ENCODE measurements around the gene OR5AK2. TPM values are rescaled to one million over a fixed set of nuclear protein-coding genes. Genes with fewer than 3 reads are reported as not detected.
"Not testable (repeated sequence)": the region's sequence is repeated elsewhere in the genome, so short reads cannot be mapped to it uniquely, and the experiment has no call there.

Gene OR5AK2, protein sequence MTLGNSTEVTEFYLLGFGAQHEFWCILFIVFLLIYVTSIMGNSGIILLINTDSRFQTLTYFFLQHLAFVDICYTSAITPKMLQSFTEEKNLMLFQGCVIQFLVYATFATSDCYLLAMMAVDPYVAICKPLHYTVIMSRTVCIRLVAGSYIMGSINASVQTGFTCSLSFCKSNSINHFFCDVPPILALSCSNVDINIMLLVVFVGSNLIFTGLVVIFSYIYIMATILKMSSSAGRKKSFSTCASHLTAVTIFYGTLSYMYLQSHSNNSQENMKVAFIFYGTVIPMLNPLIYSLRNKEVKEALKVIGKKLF
- total RNA-seq, result not detected in 2 replicates

- DNase-seq (ENCODE audit: low read depth), result no peak
Measured at GRCh38 chr11:56988614-56989013, at the start of gene OR5AK2. Gene OR5AK2, plus strand, starts transcription at chr11:56988914. Its CDS starts 0 bp downstream, at chr11:56988914.

DNA sequence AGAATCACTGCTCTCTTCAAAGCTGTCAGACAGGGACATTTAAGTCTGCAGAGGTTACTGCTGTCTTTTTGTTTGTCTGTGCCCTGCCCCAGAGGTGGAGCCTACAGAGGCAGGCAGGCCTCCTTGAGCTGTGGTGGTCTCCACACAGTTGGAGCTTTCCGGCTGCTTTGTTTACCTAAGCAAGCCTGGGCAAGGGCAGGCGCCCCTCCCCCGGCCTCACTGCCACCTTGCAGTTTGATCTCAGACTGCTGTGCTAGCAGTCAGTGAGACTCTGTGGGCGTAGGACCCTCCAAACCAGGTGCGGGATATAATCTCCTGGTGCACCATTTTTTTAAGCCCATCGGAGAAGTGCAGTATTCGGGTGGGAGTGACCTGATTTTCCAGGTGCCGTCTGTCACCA, 43.2 kb upstream of the OR5AK2 start:
- not testable (repeated sequence) for DNase-seq (ENCODE audit: low read depth)

- DNase-seq (ENCODE audit: low read depth), result no peak
Measured at GRCh38 chr11:56948991-56949515, 39.7 kb upstream of the OR5AK2 start.

- DNase-seq (ENCODE audit: low read depth), result no peak
Measured at GRCh38 chr11:56950510-56950909, 38.2 kb upstream of the OR5AK2 start.

- DNase-seq (ENCODE audit: low read depth), result not testable (repeated sequence)
Measured at GRCh38 chr11:56953907-56954306, 34.8 kb upstream of the OR5AK2 start.

DNA sequence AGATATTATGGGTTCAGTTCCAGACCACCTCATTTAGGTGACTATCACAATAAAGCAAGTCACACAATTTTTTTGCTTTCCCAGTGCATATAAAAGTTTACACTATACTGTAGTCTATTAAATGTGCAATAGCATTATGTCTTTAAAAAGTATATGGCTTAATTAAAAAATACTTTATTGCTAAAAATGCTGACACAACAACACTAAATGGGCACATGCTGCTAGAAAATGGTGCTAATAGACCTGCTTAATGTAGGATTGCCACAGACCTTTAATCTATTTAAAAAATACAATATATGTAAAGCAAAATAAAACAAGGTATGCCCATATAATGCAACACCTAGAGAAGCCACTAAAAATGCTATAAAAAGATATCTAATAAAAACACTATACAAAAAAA, 27.1 kb upstream of the OR5AK2 start:
- DNase-seq (ENCODE audit: low read depth), result no peak

DNA sequence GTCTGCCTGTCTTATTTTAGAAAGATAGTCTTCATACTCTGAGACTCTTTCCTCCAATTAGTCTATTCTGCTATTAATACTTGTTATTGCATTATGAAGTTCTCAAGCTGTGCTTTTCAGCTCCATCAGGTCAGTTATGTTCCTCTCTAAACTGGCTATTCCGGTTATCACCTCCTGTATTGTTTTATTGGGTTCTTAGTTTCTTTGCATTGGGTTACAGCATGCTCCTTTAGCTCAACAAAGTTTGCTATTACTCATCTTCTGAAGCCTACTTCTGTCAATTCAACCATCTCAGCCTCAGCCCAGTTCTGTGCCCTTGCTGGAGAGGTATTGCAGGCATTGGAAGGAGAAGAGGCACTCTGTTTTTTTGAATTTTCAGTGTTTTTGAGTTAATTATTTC, 21.0 kb upstream of the OR5AK2 start:
- no peak for DNase-seq (ENCODE audit: low read depth)

DNA sequence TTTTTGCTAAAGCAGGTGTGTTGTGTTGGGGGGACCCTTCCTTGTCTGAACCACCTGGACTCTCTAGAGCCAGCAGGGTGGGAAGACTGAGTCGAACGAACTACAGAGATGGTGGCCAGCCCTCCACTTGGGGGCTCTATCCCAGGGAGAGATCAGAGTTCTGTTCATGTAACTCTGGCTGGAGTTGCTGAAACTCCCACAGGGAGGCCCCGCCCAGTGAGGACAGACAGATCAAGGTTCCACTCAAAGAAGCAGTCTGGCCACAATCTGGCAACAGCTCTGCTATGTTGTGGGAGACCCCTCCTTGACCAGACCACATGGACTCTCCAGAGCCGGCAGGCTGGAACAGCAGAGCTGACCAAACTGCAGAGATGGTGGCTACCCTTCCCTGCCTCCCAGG, 20.2 kb upstream of the OR5AK2 start:
- DNase-seq (ENCODE audit: low read depth), result no peak

- no peak for DNase-seq (ENCODE audit: low read depth)
Measured at GRCh38 chr11:56977314-56977713, 11.4 kb upstream of the OR5AK2 start.

GRCh38 chr11:56990702-56991101, 2.0 kb downstream of the OR5AK2 start:
- DNase-seq (ENCODE audit: low read depth), result no peak

DNA sequence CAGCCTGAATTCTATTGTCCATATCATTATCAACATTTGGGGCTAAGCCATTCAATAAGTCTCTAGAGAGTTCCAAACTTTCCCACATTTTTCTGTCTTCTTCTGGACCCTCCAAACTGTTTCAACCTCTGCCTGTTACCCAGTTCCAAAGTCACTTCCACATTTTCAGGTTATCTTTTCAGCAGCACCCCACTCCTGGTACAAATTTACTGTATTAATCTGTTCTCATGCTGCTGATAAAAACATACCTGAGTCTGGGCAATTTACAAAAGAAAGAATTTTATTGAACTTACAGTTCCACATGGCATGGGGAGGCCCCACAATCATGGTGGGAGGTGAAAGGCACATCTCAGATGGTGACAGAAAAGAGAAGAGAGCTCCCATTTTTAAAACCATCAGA, 5.8 kb downstream of the OR5AK2 start:
- no peak for DNase-seq (ENCODE audit: low read depth)

DNA sequence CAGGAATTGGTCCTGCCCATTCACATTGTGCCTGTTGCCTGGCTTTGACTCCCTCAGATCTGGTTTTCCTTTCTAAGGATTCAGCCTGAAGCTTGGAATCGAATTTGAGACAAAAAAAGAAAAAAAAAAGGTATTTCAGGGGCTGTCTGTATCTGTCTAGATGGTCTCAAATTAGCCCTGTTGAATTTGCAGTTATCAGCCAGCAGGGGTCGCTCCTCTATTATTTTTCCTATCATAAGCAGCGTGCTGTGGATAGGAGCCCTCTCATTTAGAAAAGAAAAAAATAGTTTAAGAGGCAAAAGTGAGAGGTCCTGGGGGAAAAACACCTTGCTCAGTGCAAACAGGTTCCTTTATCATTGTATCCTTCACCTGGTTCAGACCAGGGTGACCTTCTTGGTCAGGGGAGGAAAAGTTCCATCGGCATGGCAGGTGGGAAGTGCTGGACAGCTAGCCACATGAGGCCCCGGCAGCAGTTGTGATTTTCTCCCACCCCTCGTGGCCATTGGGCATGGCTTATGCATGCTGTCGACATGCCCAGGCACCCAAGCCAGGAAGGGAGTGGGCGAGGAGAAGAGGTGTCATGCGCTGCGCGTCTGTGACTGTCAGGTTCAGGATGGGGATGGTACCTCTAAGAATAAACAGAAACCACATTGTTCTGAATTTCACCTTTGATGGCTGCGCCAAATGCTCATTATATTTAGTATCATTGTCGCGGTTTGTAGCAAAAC, 13.1 kb downstream of the OR5AK2 start:
- DNase-seq (ENCODE audit: low read depth), result no peak

DNA sequence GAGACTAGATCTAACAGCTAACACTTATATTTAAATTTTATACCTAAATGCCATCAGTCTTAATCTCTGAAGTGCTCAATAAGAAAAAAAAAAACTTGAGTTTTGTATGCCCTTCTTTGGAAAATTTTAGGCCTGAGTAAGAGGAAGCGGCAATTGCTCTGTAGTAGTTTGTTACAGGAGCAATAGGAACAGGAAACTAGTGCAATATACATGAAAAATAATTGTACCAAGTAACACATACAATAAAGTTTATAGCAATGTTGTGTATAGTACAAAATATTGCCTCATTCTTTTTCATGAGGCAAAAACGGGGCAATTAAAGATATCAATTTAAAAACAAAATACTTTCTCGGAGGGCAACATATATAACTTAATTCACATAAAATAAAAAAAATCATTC, 19.7 kb downstream of the OR5AK2 start:
- DNase-seq (ENCODE audit: low read depth), result no peak

DNA sequence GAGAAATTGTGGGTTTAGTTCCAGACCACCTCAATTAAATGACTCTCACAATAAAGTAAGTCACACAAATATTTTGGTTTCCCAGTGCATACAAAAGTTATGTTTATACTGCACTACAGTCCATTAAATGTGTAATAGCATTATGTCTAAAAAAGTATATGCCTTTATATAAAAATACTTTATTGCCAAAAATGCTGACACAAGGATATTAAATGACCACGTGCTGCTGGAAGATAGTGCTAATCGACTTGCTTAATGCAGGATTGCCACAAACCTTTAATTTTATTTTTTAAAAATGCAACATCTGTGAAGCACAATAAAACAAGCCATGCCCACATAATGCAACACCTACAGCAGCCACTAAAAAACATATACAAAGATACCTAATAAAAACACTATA, 27.0 kb downstream of the OR5AK2 start:
- no peak for DNase-seq (ENCODE audit: low read depth)

- DNase-seq (ENCODE audit: low read depth), result no peak
Measured at GRCh38 chr11:57031556-57031955, 42.8 kb downstream of the OR5AK2 start.

Other genes starting within 250 kb of the OR5AK2 start
- not detected in 2 replicates for gene OR9G4, start 240.2 kb upstream of the OR5AK2 start, total RNA-seq
- gene LRRC55, start 193.0 kb downstream of the OR5AK2 start, total RNA-seq, result not detected in 2 replicates
- gene APLNR, start 248.3 kb downstream of the OR5AK2 start, total RNA-seq, result not detected in 2 replicates

All from renal cortical epithelial cell (primary cell).